OCI-LY1 (cell line): ENCODE data around the gene CIB4.

Source experiments
- H2AFZ ChIP-seq: fragments of 200-600 bp; sonication (generic), shearing (Covaris generic); 2 replicates; pipeline ENCODE4 v1.6.0; 2014; ENCODE audit warnings: antibody characterized with exemption, mild to moderate bottlenecking, low read length
- H3F3A ChIP-seq: fragments of 200-600 bp; sonication (generic), shearing (Covaris generic); 2 replicates; pipeline ENCODE4 v1.6.0; 2014; ENCODE audit warnings: mild to moderate bottlenecking, antibody characterized with exemption, low read length, moderate library complexity; ENCODE audit not compliant: insufficient read depth
- H3K27ac ChIP-seq: fragments of 200-600 bp; sonication (generic); 2 replicates; pipeline ENCODE4 v1.5.1; 2014; ENCODE audit warnings: low read length, mixed run types, mild to moderate bottlenecking, low read depth; ENCODE audit not compliant: poor library complexity, severe bottlenecking
- H3K27me3 ChIP-seq: fragments of 200-600 bp; sonication (generic); 2 replicates; pipeline ENCODE4 v1.6.0; 2014; ENCODE audit warnings: antibody characterized with exemption, mild to moderate bottlenecking, low read length, moderate library complexity; ENCODE audit not compliant: insufficient read depth
- H3K36me3 ChIP-seq: fragments of 200-600 bp; sonication (generic); 2 replicates; pipeline ENCODE4 v1.6.1; 2014; ENCODE audit warnings: mild to moderate bottlenecking, antibody characterized with exemption, low read length, moderate library complexity, mixed read lengths; ENCODE audit not compliant: insufficient read depth
- H3K4me1 ChIP-seq: fragments of 200-600 bp; sonication (generic); 2 replicates; pipeline ENCODE4 v1.5.1; 2014; ENCODE audit warnings: mild to moderate bottlenecking, low read length, moderate library complexity; ENCODE audit not compliant: insufficient read depth, severe bottlenecking
- H3K4me2 ChIP-seq: fragments of 200-600 bp; sonication (generic), shearing (Covaris generic); 2 replicates; pipeline ENCODE4 v1.6.1; 2014; ENCODE audit warnings: low read length
- H3K4me3 ChIP-seq: fragments of 200-600 bp; sonication (generic); 2 replicates; pipeline ENCODE4 v1.5.1; 2014; ENCODE audit warnings: low read length, low read depth, mild to moderate bottlenecking, mixed read lengths; ENCODE audit not compliant: poor library complexity, severe bottlenecking
- H3K79me2 ChIP-seq: fragments of 200-600 bp; shearing (Covaris generic); 2 replicates; pipeline ENCODE4 v1.6.1; 2016; ENCODE audit warnings: mixed run types, low read length, mixed read lengths; ENCODE audit not compliant: insufficient read depth
- H3K9ac ChIP-seq: fragments of 200-600 bp; sonication (generic), shearing (Covaris generic); 2 replicates; pipeline ENCODE4 v1.6.1; 2014; ENCODE audit warnings: mild to moderate bottlenecking, low read length, mixed read lengths
- H3K9me2 ChIP-seq: fragments of 200-600 bp; sonication (generic), shearing (Covaris generic); 2 replicates; pipeline ENCODE4 v1.6.1; 2014; ENCODE audit warnings: low read depth, mild to moderate bottlenecking, low read length, mixed read lengths
- H3K9me3 ChIP-seq: fragments of 200-600 bp; shearing (Covaris generic); 2 replicates; pipeline ENCODE4 v1.6.1; 2014; ENCODE audit warnings: low read length, mixed read lengths
- H4K20me1 ChIP-seq: fragments of 200-600 bp; sonication (generic), shearing (Covaris generic); 2 replicates; pipeline ENCODE4 v1.6.0; 2016; ENCODE audit warnings: mild to moderate bottlenecking, low read length; ENCODE audit not compliant: insufficient read depth
- CTCF ChIP-seq: fragments of 200-600 bp; sonication (generic), shearing (Covaris generic); IDR thresholded peaks from 2 replicates; pipeline ENCODE4 v1.5.1; 2017; ENCODE audit warnings: mild to moderate bottlenecking, antibody characterized with exemption, low read length, moderate library complexity, mixed read lengths
- EZH2 ChIP-seq: fragments of 200-600 bp; sonication (generic), shearing (Covaris generic); IDR thresholded peaks from 2 replicates; pipeline ENCODE4 v1.8.0; 2017; ENCODE audit warnings: borderline replicate concordance, mixed run types, mild to moderate bottlenecking, antibody characterized with exemption, low read length, moderate library complexity, mixed read lengths

The CIB4 gene

GRCh38 chr2:26609839-26610277 is 31.3 kb downstream of the CIB4 start:
- no peak overlapping the region for H3K27ac ChIP-seq

GRCh38 chr2:26609205-26609631 is 31.9 kb downstream of the CIB4 start:
- no peaks in the 10 kb centered on the region for H3F3A ChIP-seq
- no peaks in the 10 kb centered on the region for H4K20me1 ChIP-seq
- peaks cover 7% of the 10 kb centered on the region for H3K4me1 ChIP-seq
- no peaks in the 10 kb centered on the region for H3K79me2 ChIP-seq
- H3K9me2 ChIP-seq: no peaks in the 10 kb centered on the region
- no peaks in the 10 kb centered on the region for H3K36me3 ChIP-seq
- no peak overlapping the region for H3K4me3 ChIP-seq
- no peak overlapping the region for H3K9ac ChIP-seq
- H2AFZ ChIP-seq: no peak overlapping the region
- TF ChIP-seq CTCF: no peak
- no peak for TF ChIP-seq EZH2
- H3K4me2 ChIP-seq: no peak overlapping the region
- no peak overlapping the region for H3K27ac ChIP-seq
- H3K9me3 ChIP-seq: 0 out of 2 replicates have a peak, but pooled peaks cover 3% of the 10 kb centered on the region
- H3K27me3 ChIP-seq: no peaks in the 10 kb centered on the region

More at GRCh38 chr2:26609839-26610277, 31.3 kb downstream of the CIB4 start:
- no peak overlapping the region for H3K4me3 ChIP-seq
- H4K20me1 ChIP-seq: no peaks in the 10 kb centered on the region
- no peaks in the 10 kb centered on the region for H3K9me2 ChIP-seq
- H3K9me3 ChIP-seq: no peaks in the 10 kb centered on the region
- peaks cover 7% of the 10 kb centered on the region for H3K4me1 ChIP-seq
- H3K79me2 ChIP-seq: no peaks in the 10 kb centered on the region
- H3K36me3 ChIP-seq: no peaks in the 10 kb centered on the region
- no peak overlapping the region for H3K9ac ChIP-seq
- no peak overlapping the region; the same call in 1 of the 2 replicates for H3K4me2 ChIP-seq
- 0 out of 2 replicates have a peak, but pooled peaks cover 6% of the 10 kb centered on the region for H3K27me3 ChIP-seq
- no peaks in the 10 kb centered on the region for H3F3A ChIP-seq
- TF ChIP-seq EZH2 (no peak), CTCF (no peak)
- H2AFZ ChIP-seq: no peak overlapping the region

- H3K36me3 ChIP-seq: no peaks in the 10 kb centered on the region
- H3K79me2 ChIP-seq: no peaks in the 10 kb centered on the region
- H3K27ac ChIP-seq: no peak overlapping the region
- H3K9me3 ChIP-seq: 0 out of 2 replicates have a peak, but pooled peaks cover 3% of the 10 kb centered on the region
- H3K27me3 ChIP-seq: no peaks in the 10 kb centered on the region
- H3F3A ChIP-seq: no peaks in the 10 kb centered on the region
- H4K20me1 ChIP-seq: no peaks in the 10 kb centered on the region
- H2AFZ ChIP-seq: no peak overlapping the region
- no peak overlapping the region for H3K9ac ChIP-seq
- TF ChIP-seq CTCF (no peak), EZH2 (no peak)
- H3K4me1 ChIP-seq: peaks cover 7% of the 10 kb centered on the region
- H3K4me2 ChIP-seq: no peak overlapping the region
- no peak overlapping the region for H3K4me3 ChIP-seq
- no peaks in the 10 kb centered on the region for H3K9me2 ChIP-seq
These were observed 32.6 kb downstream of the CIB4 start for GRCh38 chr2:26608557-26608956.
